H1 (cell line): ENCODE data around the gene NFYB. TPM values are rescaled to one million over a fixed set of nuclear protein-coding genes. Genes with fewer than 3 reads are reported as not detected.

Source experiments
- BACH1 ChIP-seq: IDR thresholded peaks from 2 replicates; pipeline ENCODE4 v1.6.1; 2012; ENCODE audit warnings: low read length, improper control_type of control experiment
- CBX5 ChIP-seq: fragments of 300-800, 300-1000 bp; sonication (generic); IDR thresholded peaks from 2 replicates; pipeline ENCODE4 v1.7.1; 2016; ENCODE audit warnings: antibody characterized with exemption, low read length, low read depth
- NRF1 ChIP-seq: IDR thresholded peaks from 2 replicates; pipeline ENCODE4 v1.6.1; 2011; ENCODE audit warnings: mild to moderate bottlenecking, low read depth, low read length, improper control_type of control experiment
- SIN3A ChIP-seq, 2 experiments: IDR thresholded peaks in 1 of 2; conservative IDR thresholded peaks in 1 of 2; 2 replicates each; pipeline ENCODE4 v1.6.1; 2011 to 2012; ENCODE audit warnings: low read length in 2 of 2, improper control_type of control experiment in 1 of 2, low read depth in 1 of 2, mild to moderate bottlenecking in 1 of 2
- ZNF274 ChIP-seq: IDR thresholded peaks from 2 replicates; pipeline ENCODE4 v1.7.0; 2012; ENCODE audit warnings: low read length, borderline replicate concordance; ENCODE audit errors: extremely low read depth
- polyA plus RNA-seq, 7 experiments: library from polyadenylated mRNA; depleted of rRNA in 3 of 7; stranded (reverse) in 5 of 7; unstranded in 2 of 7; fragments of >200 nt in 5 of 7; fragments of 200-250 nt in 2 of 7; gene quantifications; 1 replicate in 5 of 7; 2 replicates in 1 of 7; 4 replicates in 1 of 7; pipeline versions ENCODE4 v1.2.1 to v1.2.3, GENCODE V29; 2011 to 2013; ENCODE audit warnings: missing spikeins in 2 of 7, mixed read lengths in 2 of 7
- total RNA-seq: library from RNA; stranded (reverse); fragmentation: NEBNext Ultra II Directional; extraction: Animal tissue kit (Norgen Biotek cat#: 25700); gene quantifications from 2 replicates; pipeline ENCODE4 v1.2.1, GENCODE V29; 2021
- TF ChIP-seq, protein P1 (sequence below): fragments of 300-600 bp; sonication (generic); IDR thresholded peaks from 2 replicates; pipeline ENCODE4 v1.7.1; 2012; ENCODE audit warnings: low read length, moderate library complexity, mild to moderate bottlenecking, inconsistent platforms; ENCODE audit not compliant: insufficient replicate concordance

NFYB gene
- total and polyA plus RNA-seq, 2 of the 8 experiments (the other 6 are each of a cell fraction or from before 2014, with no cell fraction given): 29.1 to 43.5 TPM

DNA sequence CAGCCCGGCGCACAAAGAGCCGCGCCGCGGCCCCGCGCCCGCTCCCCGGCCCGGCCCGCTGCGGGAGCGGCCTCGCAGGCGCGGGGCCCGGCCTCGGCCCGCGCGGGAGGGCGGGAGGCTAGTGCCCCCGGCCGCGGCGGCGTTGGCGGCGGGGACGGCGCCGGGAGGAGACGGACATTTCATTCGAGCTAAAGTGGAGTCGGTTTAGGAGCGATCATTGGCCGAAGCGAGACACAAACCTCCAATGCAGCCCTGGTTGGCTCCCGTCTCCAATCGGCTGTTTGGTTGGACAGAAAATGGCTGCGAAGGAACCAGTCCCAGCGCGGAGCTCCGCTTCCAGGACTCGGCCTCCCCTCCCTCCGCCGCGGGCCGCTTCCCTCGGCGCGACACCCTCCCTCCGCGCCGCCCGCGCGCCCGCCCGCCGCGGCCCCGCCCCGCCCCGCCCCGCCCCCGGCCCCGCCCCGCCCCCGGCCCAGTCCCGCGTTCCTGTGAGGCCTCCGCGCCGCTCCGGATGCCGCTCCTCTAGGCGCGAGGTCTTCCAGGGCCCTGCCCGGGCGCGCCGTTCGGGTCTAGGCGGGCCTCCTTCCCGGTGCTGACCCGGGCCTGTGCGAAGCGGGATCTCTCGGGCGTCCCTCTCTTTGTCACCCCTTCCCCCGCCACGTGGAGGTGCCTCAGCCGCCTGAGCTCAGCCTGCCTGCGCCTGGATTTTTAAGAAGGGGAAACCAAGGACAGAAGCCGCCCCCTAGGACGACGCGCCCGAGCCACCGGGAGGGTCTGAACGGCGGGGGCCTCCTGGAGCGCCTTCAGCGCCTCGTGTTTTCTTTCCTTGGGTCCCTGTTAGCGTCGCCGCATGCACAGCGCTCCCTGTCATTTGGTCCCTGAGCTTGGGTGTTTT lies at the start of gene NFYB (continued):
- TF ChIP-seq CBX5 (no peak), ZNF274 (no peak), NRF1 (no peak), BACH1 (no peak), SIN3A (conservative IDR thresholded peaks at IDR 0.05 in 1 of 2, IDR thresholded peaks at IDR 0.05 in 1 of 2; ENCODE audit: low read depth in 1 of 2, low read length in 2 of 2) (peak; percentile 48 to 79; a peak in 2 of 4 replicates)
- TF ChIP-seq, protein P1, sequence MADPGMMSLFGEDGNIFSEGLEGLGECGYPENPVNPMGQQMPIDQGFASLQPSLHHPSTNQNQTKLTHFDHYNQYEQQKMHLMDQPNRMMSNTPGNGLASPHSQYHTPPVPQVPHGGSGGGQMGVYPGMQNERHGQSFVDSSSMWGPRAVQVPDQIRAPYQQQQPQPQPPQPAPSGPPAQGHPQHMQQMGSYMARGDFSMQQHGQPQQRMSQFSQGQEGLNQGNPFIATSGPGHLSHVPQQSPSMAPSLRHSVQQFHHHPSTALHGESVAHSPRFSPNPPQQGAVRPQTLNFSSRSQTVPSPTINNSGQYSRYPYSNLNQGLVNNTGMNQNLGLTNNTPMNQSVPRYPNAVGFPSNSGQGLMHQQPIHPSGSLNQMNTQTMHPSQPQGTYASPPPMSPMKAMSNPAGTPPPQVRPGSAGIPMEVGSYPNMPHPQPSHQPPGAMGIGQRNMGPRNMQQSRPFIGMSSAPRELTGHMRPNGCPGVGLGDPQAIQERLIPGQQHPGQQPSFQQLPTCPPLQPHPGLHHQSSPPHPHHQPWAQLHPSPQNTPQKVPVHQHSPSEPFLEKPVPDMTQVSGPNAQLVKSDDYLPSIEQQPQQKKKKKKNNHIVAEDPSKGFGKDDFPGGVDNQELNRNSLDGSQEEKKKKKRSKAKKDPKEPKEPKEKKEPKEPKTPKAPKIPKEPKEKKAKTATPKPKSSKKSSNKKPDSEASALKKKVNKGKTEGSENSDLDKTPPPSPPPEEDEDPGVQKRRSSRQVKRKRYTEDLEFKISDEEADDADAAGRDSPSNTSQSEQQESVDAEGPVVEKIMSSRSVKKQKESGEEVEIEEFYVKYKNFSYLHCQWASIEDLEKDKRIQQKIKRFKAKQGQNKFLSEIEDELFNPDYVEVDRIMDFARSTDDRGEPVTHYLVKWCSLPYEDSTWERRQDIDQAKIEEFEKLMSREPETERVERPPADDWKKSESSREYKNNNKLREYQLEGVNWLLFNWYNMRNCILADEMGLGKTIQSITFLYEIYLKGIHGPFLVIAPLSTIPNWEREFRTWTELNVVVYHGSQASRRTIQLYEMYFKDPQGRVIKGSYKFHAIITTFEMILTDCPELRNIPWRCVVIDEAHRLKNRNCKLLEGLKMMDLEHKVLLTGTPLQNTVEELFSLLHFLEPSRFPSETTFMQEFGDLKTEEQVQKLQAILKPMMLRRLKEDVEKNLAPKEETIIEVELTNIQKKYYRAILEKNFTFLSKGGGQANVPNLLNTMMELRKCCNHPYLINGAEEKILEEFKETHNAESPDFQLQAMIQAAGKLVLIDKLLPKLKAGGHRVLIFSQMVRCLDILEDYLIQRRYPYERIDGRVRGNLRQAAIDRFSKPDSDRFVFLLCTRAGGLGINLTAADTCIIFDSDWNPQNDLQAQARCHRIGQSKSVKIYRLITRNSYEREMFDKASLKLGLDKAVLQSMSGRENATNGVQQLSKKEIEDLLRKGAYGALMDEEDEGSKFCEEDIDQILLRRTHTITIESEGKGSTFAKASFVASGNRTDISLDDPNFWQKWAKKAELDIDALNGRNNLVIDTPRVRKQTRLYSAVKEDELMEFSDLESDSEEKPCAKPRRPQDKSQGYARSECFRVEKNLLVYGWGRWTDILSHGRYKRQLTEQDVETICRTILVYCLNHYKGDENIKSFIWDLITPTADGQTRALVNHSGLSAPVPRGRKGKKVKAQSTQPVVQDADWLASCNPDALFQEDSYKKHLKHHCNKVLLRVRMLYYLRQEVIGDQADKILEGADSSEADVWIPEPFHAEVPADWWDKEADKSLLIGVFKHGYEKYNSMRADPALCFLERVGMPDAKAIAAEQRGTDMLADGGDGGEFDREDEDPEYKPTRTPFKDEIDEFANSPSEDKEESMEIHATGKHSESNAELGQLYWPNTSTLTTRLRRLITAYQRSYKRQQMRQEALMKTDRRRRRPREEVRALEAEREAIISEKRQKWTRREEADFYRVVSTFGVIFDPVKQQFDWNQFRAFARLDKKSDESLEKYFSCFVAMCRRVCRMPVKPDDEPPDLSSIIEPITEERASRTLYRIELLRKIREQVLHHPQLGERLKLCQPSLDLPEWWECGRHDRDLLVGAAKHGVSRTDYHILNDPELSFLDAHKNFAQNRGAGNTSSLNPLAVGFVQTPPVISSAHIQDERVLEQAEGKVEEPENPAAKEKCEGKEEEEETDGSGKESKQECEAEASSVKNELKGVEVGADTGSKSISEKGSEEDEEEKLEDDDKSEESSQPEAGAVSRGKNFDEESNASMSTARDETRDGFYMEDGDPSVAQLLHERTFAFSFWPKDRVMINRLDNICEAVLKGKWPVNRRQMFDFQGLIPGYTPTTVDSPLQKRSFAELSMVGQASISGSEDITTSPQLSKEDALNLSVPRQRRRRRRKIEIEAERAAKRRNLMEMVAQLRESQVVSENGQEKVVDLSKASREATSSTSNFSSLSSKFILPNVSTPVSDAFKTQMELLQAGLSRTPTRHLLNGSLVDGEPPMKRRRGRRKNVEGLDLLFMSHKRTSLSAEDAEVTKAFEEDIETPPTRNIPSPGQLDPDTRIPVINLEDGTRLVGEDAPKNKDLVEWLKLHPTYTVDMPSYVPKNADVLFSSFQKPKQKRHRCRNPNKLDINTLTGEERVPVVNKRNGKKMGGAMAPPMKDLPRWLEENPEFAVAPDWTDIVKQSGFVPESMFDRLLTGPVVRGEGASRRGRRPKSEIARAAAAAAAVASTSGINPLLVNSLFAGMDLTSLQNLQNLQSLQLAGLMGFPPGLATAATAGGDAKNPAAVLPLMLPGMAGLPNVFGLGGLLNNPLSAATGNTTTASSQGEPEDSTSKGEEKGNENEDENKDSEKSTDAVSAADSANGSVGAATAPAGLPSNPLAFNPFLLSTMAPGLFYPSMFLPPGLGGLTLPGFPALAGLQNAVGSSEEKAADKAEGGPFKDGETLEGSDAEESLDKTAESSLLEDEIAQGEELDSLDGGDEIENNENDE: no peak
